Pancreas (tissue), 10 donors: ENCODE measurements around the gene ZNF791. TPM values are rescaled to one million over a fixed set of nuclear protein-coding genes. Genes with fewer than 3 reads are reported as not detected.

Experiments
- ATAC-seq, 4 donors: fragments of 200-7000 bp; cut with Tn5 transposase; one replicate each; pipeline versions ENCODE4 v1.8.0 to v1.9.1; 2020; ENCODE audit warnings: mild to moderate bottlenecking in 4 of 4, moderate library complexity in 4 of 4
- DNase-seq, 6 donors: peaks; one replicate each; pipeline ENCODE4 v3.0.0-alpha.2; 2020
- FAIRE-seq: peaks from 2 replicates; lab custom pipeline; 2012; peaks lifted over from hg19 to GRCh38; lab: Jason Lieb, UNC
- H3K27ac ChIP-seq, 4 donors: fragments of 200-600 bp; sonication (generic); 1 replicate in 3 of 4; 2 replicates in 1 of 4; pipeline versions ENCODE4 v1.5.0 to v1.8.0; 2020
- H3K27me3 ChIP-seq, 4 donors: fragments of 200-600 bp; one replicate each; pipeline ENCODE4 v1.8.0; 2021
- H3K36me3 ChIP-seq, 3 donors: fragments of 200-600 bp; sonication (generic) in 1 of 3; one replicate each; pipeline versions ENCODE4 v1.5.0 to v1.8.0; 2020 to 2021
- H3K4me1 ChIP-seq, 3 donors: fragments of 200-600 bp; one replicate each; pipeline ENCODE4 v1.8.0; 2021
- H3K4me3 ChIP-seq, 4 donors: fragments of 200-600 bp; sonication (generic) in 2 of 4; one replicate each; pipeline versions ENCODE4 v1.5.0 to v1.8.0; 2020 to 2021
- H3K9me3 ChIP-seq, 4 donors: fragments of 200-600 bp; one replicate each; pipeline ENCODE4 v1.8.0; 2021
- whole genome bisulfite sequencing, 2 donors: extraction: QIAGEN DNeasy Blood & Tissue Kit; methylation state at CpG; one replicate each; pipeline ENCODE4 v1.1.7; 2013; 5-methylcytosine and 5-hydroxymethylcytosine counted together
- intact Hi-C, 3 donors: fragments of 100-400 bp; cut with DNase I; formaldehyde crosslinking; loops; one replicate each; pipeline versions ENCODE4 v1.11.1 to v1.14.2; 2022
- polyA plus RNA-seq, 2 donors: library from polyadenylated mRNA; stranded (reverse); fragments of 200-250 nt; gene quantifications; one replicate each; pipeline ENCODE4 v1.2.3, GENCODE V29; 2013
- total RNA-seq, 6 donors: library from RNA; stranded (reverse); fragmentation: NEBNext Ultra II Directional in 4 of 6; extraction: Animal tissue kit (Norgen Biotek cat#: 25700) in 4 of 6; gene quantifications; one replicate each; pipeline versions ENCODE4 v1.2.1 to v1.2.4, GENCODE V29; 2021 to 2023
- TF ChIP-seq, protein P1 (sequence below), 4 donors: fragments of 200-600 bp; sonication (generic) in 3 of 4; IDR thresholded peaks; one replicate each; pipeline versions ENCODE4 v1.5.0 to v1.8.0; 2021; ENCODE audit warnings: antibody characterized with exemption in 4 of 4
- donor health status: healthy with polysubstance abuse.
- donor health status: DM: no; HTN: no; CAD: no; lungs with moderate emphysema.
- donor health status: DM: no; HTN: no; CAD: no.
- donor health status: control.
- donor health status: control.
- donor health status: Bipolar disorder and iron deficiency.
- donor health status: DM: yes; HTN: yes; CAD: no.
- donor health status: DM: no; HTN: no; CAD: no.
- donor health status: DM: no; HTN: no; CAD: no.
- donor health status: DM: yes; HTN: yes; CAD: no.

The ZNF791 gene
- total and polyA plus RNA-seq, 8 donors: 6.1 to 16.7 (median 10.9) TPM

DNA sequence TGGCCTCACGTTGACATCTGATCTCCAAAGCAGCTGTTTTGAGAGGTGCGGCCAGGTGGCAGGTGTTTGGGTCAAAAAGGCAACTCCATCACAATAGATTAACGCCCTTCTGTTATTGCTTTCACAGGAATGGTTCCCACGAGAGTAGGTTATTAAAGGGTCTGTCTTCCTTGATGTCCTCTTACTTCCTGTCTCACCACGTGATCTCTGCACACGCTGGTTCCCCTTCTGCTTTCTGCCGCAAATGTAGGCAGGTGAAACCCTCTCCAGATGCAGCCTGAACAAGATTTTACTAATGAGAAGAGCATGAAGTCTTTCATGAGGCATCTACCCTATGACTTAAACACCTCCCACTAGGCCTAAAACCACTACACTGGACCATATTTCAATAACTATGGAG lies 36.7 kb upstream of the ZNF791 start:
- DNase-seq (no peak), FAIRE-seq (no peak), ATAC-seq (no peak)
- Histone ChIP-seq H3K36me3 (no peaks in the 10 kb centered on the region), H3K9me3 (no peaks in the 10 kb centered on the region), H3K4me3 (no peak overlapping the region), H3K27ac (no peak overlapping the region), H3K4me1 (no peaks in the 10 kb centered on the region), H3K27me3 (no peaks in the 10 kb centered on the region)
- intact Hi-C loops: loop anchor here in 1 of 3 donors (10.0 kb wide), 1 partner anchor 271 kb away; no protein-coding TSS in a partner anchor
- WGBS, 2 donors: 73 to 82% methylated on average over 7 of the region's 7 CpGs
- TF ChIP-seq, protein P1, sequence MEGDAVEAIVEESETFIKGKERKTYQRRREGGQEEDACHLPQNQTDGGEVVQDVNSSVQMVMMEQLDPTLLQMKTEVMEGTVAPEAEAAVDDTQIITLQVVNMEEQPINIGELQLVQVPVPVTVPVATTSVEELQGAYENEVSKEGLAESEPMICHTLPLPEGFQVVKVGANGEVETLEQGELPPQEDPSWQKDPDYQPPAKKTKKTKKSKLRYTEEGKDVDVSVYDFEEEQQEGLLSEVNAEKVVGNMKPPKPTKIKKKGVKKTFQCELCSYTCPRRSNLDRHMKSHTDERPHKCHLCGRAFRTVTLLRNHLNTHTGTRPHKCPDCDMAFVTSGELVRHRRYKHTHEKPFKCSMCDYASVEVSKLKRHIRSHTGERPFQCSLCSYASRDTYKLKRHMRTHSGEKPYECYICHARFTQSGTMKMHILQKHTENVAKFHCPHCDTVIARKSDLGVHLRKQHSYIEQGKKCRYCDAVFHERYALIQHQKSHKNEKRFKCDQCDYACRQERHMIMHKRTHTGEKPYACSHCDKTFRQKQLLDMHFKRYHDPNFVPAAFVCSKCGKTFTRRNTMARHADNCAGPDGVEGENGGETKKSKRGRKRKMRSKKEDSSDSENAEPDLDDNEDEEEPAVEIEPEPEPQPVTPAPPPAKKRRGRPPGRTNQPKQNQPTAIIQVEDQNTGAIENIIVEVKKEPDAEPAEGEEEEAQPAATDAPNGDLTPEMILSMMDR (IDR thresholded peaks at IDR 0.05): no peak

DNA sequence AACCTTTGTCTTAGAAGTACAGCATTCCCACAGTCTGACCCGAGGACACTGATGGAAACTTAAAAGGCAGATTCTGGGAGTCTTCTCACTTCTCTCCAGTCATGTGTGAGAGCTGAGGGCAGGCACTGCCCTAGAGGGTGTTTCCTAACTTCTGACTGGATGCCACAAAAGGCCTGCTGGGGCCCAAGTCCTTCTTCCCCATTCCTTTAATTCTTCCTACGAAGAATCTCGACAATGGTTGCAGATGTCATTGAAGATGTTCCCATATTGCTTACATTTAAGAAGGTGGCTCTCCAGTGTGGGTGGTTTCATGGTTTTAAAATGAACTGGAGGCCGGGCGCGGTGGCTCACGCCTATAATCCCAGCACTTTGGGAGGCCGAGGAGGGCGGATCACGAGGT lies 32.1 kb upstream of the ZNF791 start:
- Histone ChIP-seq H3K4me1 (no peaks in the 10 kb centered on the region), H3K27ac (no peak overlapping the region), H3K27me3 (no peaks in the 10 kb centered on the region), H3K9me3 (no peaks in the 10 kb centered on the region), H3K36me3 (peaks cover 8 to 25% (median 13%) of the 10 kb centered on the region in 3 donors), H3K4me3 (no peak overlapping the region)
- WGBS, 2 donors: 96 to 99% methylated on average over 10 of the region's 10 CpGs
- FAIRE-seq (no peak), ATAC-seq (no peak), DNase-seq (no peak)
- intact Hi-C loops: loop anchor here in 1 of 3 donors (10.0 kb wide), 1 partner anchor 266 kb away; no protein-coding TSS in a partner anchor
- TF ChIP-seq, protein P1 (IDR thresholded peaks at IDR 0.05): no peak

DNA sequence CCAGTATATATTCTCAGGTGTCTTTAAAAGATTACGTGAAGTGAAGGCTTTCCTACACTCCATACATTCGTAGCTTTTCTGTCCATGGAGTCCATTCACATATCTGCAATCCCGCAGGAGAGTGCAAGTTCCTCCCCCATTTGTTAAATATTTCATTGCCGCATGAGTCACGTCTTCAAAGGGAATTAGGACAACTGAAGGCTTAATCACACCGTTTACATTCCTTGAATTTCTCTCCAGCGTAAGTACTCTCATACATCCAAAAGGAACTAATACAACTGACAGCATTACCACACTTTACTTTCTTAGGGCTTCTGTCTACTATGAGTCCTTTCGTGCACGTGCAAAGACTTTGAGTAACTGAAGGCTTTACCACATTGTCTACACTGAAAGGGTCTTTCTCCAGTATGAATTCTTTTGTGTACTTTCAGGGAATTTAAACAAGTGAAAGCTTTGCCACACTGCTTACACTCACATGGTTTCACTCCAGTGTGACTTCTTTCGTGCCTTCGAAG lies 30.5 kb upstream of the ZNF791 start:
- H3K4me1 ChIP-seq: no peaks in the 10 kb centered on the region
- TF ChIP-seq, protein P1 (IDR thresholded peaks at IDR 0.05): no peak
- DNase-seq (no peak), ATAC-seq (no peak), FAIRE-seq (no peak)
- no peaks in the 10 kb centered on the region for H3K27me3 ChIP-seq
- WGBS, 2 donors: 94 to 96% methylated on average over 11 of the region's 11 CpGs
- intact Hi-C loops: no loop called here
- H3K27ac ChIP-seq: no peak overlapping the region
- no peaks in the 10 kb centered on the region for H3K9me3 ChIP-seq
- peaks cover 8 to 25% (median 13%) of the 10 kb centered on the region in 3 donors for H3K36me3 ChIP-seq
- no peak overlapping the region for H3K4me3 ChIP-seq

DNA sequence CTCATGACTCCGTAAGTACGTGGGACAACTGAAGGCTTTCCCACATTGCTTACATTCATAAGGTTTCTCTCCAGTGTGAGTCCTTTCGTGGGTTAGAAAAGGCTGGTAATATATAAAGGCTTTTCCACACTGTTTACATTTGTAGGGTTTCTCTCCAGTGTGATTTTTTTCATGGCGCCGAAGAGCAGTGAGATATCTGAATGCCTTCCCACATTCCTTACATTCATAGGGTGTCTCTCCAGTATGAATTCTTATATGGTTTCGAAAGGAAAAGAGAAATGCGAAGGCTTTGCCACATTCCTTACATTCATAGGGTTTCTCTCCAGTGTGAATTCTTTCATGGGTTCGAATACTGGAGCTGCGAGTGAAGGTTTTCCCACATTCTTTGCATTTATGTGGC lies 29.6 kb upstream of the ZNF791 start:
- FAIRE-seq: no peak
- WGBS, 2 donors: 87 to 97% methylated on average over 9 of the region's 9 CpGs
- intact Hi-C loops: no loop called here

DNA sequence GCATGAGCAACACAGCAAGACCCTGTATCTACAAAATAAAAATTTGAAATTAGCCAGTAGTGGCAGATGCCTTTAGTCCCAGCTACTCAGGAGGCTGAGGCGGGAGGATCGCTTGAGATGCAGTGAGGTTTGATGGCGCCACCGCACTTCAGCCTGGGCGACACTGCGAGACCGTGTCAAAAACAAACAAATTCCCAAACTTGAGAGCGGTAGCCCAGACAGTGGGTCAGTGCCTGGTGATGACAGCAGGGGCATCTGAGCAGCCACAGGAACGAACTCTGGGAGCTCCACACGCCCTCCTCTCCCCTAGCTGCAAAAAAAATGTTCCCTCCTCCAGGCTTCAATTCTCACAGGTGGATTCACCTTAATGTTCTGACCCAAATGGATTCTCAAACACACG lies 14.2 kb upstream of the ZNF791 start:
- intact Hi-C loops: no loop called here
- H3K27ac ChIP-seq: no peak overlapping the region
- 94 to 95% methylated on average over 11 of the region's 11 CpGs for WGBS, 2 donors
- H3K9me3 ChIP-seq: no peaks in the 10 kb centered on the region
- FAIRE-seq (no peak), ATAC-seq (no peak), DNase-seq (no peak)
- TF ChIP-seq, protein P1 (IDR thresholded peaks at IDR 0.05): no peak
- no peaks in the 10 kb centered on the region for H3K27me3 ChIP-seq
- H3K4me3 ChIP-seq: no peak overlapping the region
- no peaks in the 10 kb centered on the region for H3K36me3 ChIP-seq
- H3K4me1 ChIP-seq: no peaks in the 10 kb centered on the region

More for the DNA sequence above, 29.6 kb upstream of the ZNF791 start:
- H3K4me1 ChIP-seq: no peaks in the 10 kb centered on the region
- ATAC-seq (no peak), DNase-seq (no peak)
- peaks cover 8 to 25% (median 13%) of the 10 kb centered on the region in 3 donors for H3K36me3 ChIP-seq
- no peak overlapping the region for H3K4me3 ChIP-seq
- H3K9me3 ChIP-seq: no peaks in the 10 kb centered on the region
- H3K27ac ChIP-seq: no peak overlapping the region
- TF ChIP-seq, protein P1 (IDR thresholded peaks at IDR 0.05): no peak
- H3K27me3 ChIP-seq: no peaks in the 10 kb centered on the region
